ENCODE measurements around the gene CFAP99.

Gene CFAP99

GRCh38 chr4:2478229-2478628 is 59.5 kb downstream of the CFAP99 start:
- ChIA-PET CTCF (no interaction called here), POLR2A (no interaction called here)
- TF ChIP-seq, protein P1, sequence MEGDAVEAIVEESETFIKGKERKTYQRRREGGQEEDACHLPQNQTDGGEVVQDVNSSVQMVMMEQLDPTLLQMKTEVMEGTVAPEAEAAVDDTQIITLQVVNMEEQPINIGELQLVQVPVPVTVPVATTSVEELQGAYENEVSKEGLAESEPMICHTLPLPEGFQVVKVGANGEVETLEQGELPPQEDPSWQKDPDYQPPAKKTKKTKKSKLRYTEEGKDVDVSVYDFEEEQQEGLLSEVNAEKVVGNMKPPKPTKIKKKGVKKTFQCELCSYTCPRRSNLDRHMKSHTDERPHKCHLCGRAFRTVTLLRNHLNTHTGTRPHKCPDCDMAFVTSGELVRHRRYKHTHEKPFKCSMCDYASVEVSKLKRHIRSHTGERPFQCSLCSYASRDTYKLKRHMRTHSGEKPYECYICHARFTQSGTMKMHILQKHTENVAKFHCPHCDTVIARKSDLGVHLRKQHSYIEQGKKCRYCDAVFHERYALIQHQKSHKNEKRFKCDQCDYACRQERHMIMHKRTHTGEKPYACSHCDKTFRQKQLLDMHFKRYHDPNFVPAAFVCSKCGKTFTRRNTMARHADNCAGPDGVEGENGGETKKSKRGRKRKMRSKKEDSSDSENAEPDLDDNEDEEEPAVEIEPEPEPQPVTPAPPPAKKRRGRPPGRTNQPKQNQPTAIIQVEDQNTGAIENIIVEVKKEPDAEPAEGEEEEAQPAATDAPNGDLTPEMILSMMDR (IDR thresholded peaks at IDR 0.05; ENCODE audit: control extremely low read depth, extremely low read depth, low read depth, missing control alignments) = no peak
- DNase-seq (ENCODE audit: extremely low spot score) = no peak

GRCh38 chr4:2480649-2481048 is 61.9 kb downstream of the CFAP99 start:
- no peak for DNase-seq (ENCODE audit: extremely low spot score)
- TF ChIP-seq, protein P1 (IDR thresholded peaks at IDR 0.05; ENCODE audit: control extremely low read depth, extremely low read depth, low read depth, missing control alignments) = no peak
- ChIA-PET CTCF (interaction anchor here (2.1 kb wide), 1 partner anchor 8 kb away, joined by 6 read pairs; no protein-coding TSS in a partner anchor), POLR2A (no interaction called here)

- ChIA-PET POLR2A (no interaction called here), CTCF (interaction anchor here (0.5 to 2.1 kb wide), 5 partner anchors 10 to 262 kb away, joined by 3 to 6 read pairs (median 4); no protein-coding TSS in a partner anchor)
- TF ChIP-seq, protein P1 (IDR thresholded peaks at IDR 0.05; ENCODE audit: control extremely low read depth, extremely low read depth, low read depth, missing control alignments) = no peak
- DNase-seq (ENCODE audit: extremely low spot score) = peak; percentile 10
Observed at GRCh38 chr4:2482192-2482591, 63.4 kb downstream of the CFAP99 start.

GRCh38 chr4:2482693-2483092 is 63.9 kb downstream of the CFAP99 start:
- TF ChIP-seq, protein P1 (IDR thresholded peaks at IDR 0.05; ENCODE audit: control extremely low read depth, extremely low read depth, low read depth, missing control alignments) = no peak
- peak; percentile 71 for DNase-seq (ENCODE audit: extremely low spot score)
- ChIA-PET CTCF (interaction anchor here (0.5 to 2.1 kb wide), 5 partner anchors 10 to 262 kb away, joined by 3 to 6 read pairs (median 4); no protein-coding TSS in a partner anchor), POLR2A (interaction anchor here (0.5 kb wide), 1 partner anchor 212 kb away, joined by 4 read pairs; no protein-coding TSS in a partner anchor)

- CTCF ChIA-PET = interaction anchor here (1.0 to 2.2 kb wide), 3 partner anchors 11 to 31 kb away, joined by 4 to 9 read pairs (median 5); no protein-coding TSS in a partner anchor
- POLR2A ChIA-PET = interaction anchor here (0.5 kb wide), 1 partner anchor 211 kb away, joined by 4 read pairs; no protein-coding TSS in a partner anchor
- TF ChIP-seq, protein P1 (IDR thresholded peaks at IDR 0.05; ENCODE audit: control extremely low read depth, extremely low read depth, low read depth, missing control alignments) = no peak
- peak; percentile 5 for DNase-seq (ENCODE audit: extremely low spot score)
Observed at GRCh38 chr4:2483237-2483636, 64.5 kb downstream of the CFAP99 start.

DNA sequence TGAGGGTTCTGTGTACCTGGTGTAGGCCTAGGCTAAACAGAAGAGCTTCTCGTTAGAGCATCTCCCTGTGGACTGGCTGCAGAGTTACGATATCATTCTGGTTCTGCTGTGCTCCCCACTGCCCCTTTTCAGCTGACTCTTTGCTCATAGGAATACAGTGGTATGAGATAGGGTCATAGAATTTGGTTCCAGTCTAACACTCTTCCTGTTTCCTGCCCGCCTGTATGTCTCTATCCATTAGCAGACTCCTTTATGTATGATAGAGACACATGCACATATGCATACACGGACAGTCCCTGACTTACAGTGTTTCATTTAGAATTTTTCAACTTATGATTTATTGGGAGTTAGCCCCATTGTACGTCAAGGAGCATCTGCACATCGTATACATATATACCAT is 65.4 kb downstream of the CFAP99 start:
- POLR2A ChIA-PET = interaction anchor here (1.6 kb wide), 1 partner anchor 52 kb away, joined by 4 read pairs; the partner anchor contains the start of gene FAM193A
- peak; percentile 7 for DNase-seq (ENCODE audit: extremely low spot score)
- CTCF ChIA-PET = interaction anchor here (1.1 to 2.8 kb wide), 4 partner anchors 9 to 15 kb away, joined by 3 to 9 read pairs (median 6); partner anchors contain the start of gene RNF4

More for the DNA sequence above, 65.4 kb downstream of the CFAP99 start:
- TF ChIP-seq, protein P1 (IDR thresholded peaks at IDR 0.05; ENCODE audit: control extremely low read depth, extremely low read depth, low read depth, missing control alignments) = no peak
